NB4 (cell line): ENCODE measurements around the gene MPND.
A peak's percentile ranks its signal among the peaks of the same experiment; 100 is the strongest.

Experiments used
- DNase-seq: peaks from one replicate; pipeline ENCODE4 v3.0.0; 2010; ENCODE audit warnings: low read depth
- H3K4me3 ChIP-seq: one replicate; pipeline ENCODE4 v1.5.1; 2011; ENCODE audit warnings: mild to moderate bottlenecking, low read depth, low read length, moderate library complexity
- MYC ChIP-seq: IDR thresholded peaks from 2 replicates; pipeline ENCODE4 v1.6.1; 2011; ENCODE audit warnings: low read depth, low read length
- POLR2A ChIP-seq: IDR thresholded peaks from 2 replicates; pipeline ENCODE4 v1.6.1; 2011; ENCODE audit warnings: mild to moderate bottlenecking; ENCODE audit not compliant: insufficient read length; ENCODE audit errors: extremely low read depth
- TF ChIP-seq, protein P1 (sequence below): IDR thresholded peaks from 2 replicates; pipeline ENCODE4 v1.6.1; 2011; ENCODE audit warnings: low read depth, low read length
- TF ChIP-seq, protein P2 (sequence below): IDR thresholded peaks from one replicate; pipeline ENCODE4 v1.5.1; 2012; ENCODE audit warnings: low read depth, low read length

MPND gene

DNA sequence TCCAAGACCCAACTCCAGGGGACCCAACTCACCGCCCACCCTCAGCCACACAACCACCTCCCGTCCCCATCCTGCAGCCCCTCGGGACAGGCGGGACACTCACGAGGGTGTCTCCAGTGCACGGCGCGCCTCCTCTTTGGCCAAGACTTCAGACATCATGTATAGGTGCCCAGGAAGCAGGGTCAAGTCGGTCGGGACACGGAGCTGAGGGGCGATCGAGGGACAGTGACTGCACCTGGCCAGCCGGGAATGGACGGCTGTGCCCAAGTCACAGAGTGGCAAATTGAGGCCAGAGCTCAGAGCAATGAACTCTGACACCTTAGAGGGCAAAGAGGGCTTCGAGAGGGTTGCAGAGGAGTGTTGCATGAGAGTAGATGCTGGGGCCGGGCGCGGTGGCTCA lies 13.5 kb upstream of the MPND start:
- DNase-seq = no peak
- no peak for TF ChIP-seq POLR2A
- no peak for TF ChIP-seq MYC
- TF ChIP-seq, protein P1, sequence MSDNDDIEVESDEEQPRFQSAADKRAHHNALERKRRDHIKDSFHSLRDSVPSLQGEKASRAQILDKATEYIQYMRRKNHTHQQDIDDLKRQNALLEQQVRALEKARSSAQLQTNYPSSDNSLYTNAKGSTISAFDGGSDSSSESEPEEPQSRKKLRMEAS = no peak
- TF ChIP-seq, protein P2, sequence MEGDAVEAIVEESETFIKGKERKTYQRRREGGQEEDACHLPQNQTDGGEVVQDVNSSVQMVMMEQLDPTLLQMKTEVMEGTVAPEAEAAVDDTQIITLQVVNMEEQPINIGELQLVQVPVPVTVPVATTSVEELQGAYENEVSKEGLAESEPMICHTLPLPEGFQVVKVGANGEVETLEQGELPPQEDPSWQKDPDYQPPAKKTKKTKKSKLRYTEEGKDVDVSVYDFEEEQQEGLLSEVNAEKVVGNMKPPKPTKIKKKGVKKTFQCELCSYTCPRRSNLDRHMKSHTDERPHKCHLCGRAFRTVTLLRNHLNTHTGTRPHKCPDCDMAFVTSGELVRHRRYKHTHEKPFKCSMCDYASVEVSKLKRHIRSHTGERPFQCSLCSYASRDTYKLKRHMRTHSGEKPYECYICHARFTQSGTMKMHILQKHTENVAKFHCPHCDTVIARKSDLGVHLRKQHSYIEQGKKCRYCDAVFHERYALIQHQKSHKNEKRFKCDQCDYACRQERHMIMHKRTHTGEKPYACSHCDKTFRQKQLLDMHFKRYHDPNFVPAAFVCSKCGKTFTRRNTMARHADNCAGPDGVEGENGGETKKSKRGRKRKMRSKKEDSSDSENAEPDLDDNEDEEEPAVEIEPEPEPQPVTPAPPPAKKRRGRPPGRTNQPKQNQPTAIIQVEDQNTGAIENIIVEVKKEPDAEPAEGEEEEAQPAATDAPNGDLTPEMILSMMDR = no peak
- H3K4me3 ChIP-seq = no peak overlapping the region

DNA sequence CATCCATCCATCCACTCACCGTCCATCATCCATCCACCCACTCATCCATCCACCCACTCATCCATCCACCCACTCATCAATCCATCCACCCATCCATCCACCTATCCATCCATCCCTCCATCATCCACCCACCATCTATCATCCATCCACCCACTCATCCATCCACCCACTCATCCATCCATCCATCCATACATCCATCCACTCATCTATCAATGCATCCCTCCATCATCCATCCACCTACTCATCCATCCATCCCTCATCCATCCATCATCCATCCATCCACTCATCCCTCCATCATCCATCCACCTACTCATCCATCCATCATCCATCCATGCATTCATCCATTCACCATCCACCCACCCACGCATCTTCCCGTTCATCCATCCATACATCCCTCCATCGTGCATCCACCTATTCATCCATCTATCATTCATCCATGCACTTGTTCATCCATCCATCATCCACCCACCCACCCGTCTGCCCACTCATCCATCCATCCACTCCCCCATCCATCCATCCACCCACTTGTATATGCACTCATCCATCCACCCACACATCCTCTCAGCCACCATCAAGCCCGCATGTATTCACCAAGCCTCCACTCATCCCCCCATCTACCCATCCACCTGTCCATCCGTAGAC lies 8.3 kb upstream of the MPND start:
- no peak overlapping the region for H3K4me3 ChIP-seq

DNA sequence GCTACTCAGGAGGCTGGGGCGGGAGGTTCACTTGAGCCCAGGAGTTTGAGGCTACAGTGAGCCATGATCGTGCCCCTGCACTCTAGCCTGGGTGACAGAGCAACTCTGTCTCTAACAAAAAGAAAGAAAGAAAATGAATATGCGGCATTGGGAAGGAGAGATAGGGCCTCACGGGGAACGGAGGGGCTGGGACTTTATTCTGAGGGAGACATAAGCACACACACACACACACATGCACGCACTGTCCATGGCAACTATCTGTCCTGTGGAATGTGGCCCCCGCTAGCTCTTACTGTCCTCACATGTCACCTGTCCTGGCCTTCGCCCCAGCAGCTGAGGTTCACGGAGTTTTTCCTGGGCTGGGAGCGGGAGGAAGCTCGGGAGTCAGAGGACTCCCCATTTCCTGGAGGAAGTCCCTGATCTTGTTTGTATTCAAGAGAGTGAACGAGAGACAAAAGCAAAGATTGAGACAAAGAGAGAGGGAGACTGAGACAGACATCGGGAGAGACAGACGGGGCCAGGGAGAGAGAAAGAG lies 5.4 kb upstream of the MPND start:
- no peak for TF ChIP-seq POLR2A
- TF ChIP-seq, protein P2 = no peak
- no peak for TF ChIP-seq MYC
- TF ChIP-seq, protein P1 = no peak
- DNase-seq = no peak
- H3K4me3 ChIP-seq = no peak overlapping the region

More for the DNA sequence above, 8.3 kb upstream of the MPND start:
- no peak for DNase-seq
- no peak for TF ChIP-seq POLR2A
- TF ChIP-seq, protein P1 = no peak
- TF ChIP-seq, protein P2 = no peak
- TF ChIP-seq MYC = no peak

DNA sequence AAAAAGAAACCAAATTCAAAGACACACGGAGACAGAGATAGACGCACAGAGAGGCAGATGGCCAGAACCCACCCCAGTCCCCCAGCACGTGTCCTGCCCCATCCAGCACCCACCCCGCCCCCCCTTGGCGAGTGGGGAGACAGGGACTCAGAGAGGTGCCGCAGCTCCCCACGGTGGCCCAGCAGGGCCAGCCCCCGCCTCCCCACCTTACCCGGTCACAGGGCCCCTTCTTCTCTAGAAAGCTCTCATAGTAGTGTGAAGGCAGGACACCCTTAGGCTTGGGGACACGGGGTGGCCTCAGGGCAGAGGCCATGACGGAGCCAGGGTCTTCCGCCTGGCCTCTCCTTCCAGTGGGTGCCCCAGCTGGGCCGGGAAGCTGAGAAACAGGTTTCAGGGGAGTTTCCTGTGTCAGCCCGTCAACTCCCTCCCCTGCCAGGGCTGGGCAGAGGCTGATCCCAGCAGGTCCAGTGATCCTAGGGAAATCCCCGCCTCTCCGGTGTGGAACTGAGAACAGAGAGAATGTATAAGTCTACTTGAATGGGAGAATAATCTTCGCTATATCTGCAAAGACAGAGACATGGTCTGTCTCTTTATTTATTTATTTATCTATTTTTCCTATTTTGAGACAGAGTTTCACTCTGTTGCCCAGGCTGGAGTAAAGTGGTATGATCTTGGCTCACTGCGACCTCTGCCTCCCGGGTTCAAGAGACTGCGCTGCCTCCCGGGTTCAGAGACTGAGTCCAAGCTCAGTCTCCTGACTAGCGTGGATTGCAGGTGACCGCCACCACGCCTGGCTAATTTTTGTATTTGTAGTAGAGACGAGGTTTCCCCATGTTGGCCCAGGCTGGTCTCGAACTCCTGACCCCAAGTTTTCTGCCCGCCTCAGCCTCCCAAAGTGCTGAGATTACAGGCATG lies 4.7 kb upstream of the MPND start, which contains the start of gene STAP2:
TSS of gene STAP2 (minus strand) at position 387 of the 915 bp plus-strand sequence. CDS start at position 313, 74 bp downstream.
- TF ChIP-seq MYC (no peak), POLR2A (no peak)
- TF ChIP-seq, protein P2 = no peak
- TF ChIP-seq, protein P1 = no peak
- H3K4me3 ChIP-seq = no peak within 1 kb of the TSS
- DNase-seq = no peak

DNA sequence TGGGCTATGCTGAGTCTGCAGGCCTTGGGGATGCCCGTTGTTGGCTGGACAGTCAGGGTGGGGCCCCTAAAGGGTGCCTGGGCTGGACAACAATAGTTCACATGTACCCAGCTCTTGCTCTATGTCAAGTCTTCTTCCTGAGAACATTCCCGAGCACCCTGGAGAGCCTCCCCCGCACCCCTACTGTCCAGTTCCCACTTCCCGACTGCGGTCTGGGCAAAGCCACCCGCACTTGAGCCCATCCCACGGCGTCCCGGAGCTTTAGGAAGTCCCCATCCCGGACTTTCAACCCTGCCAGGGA lies 1.1 kb upstream of the MPND start:
- H3K4me3 ChIP-seq = peak overlapping the region; percentile 47
- TF ChIP-seq, protein P1 = no peak
- TF ChIP-seq POLR2A (no peak), MYC (no peak)
- TF ChIP-seq, protein P2 = no peak
- DNase-seq = no peak
